SU-DHL-6 (cell line): ENCODE data around the gene UBE2R2.
"Not testable (repeated sequence)": the region's sequence is repeated elsewhere in the genome, so short reads cannot be mapped to it uniquely, and the experiment has no call there.

ENCODE experiments used
- H2AFZ ChIP-seq: fragments of 200-600 bp; sonication (generic); 2 replicates; pipeline ENCODE4 v1.6.1; 2014; ENCODE audit warnings: low read depth, mild to moderate bottlenecking, moderate library complexity, mixed read lengths, antibody characterized with exemption, low read length; ENCODE audit not compliant: severe bottlenecking
- H3F3A ChIP-seq: fragments of 200-600 bp; shearing (Covaris generic); 2 replicates; pipeline ENCODE4 v1.6.0; 2016; ENCODE audit warnings: antibody characterized with exemption, mild to moderate bottlenecking; ENCODE audit not compliant: insufficient read depth
- H3K27ac ChIP-seq: fragments of 200-600 bp; sonication (generic); 2 replicates; pipeline ENCODE4 v1.5.1; 2016; ENCODE audit warnings: low read depth, mild to moderate bottlenecking, low read length, moderate library complexity, mixed read lengths
- H3K27me3 ChIP-seq: fragments of 200-600 bp; sonication (generic), shearing (Covaris generic); 2 replicates; pipeline ENCODE4 v1.6.0; 2014; ENCODE audit warnings: mild to moderate bottlenecking, low read length
- H3K36me3 ChIP-seq: fragments of 200-600 bp; sonication (generic); 2 replicates; pipeline ENCODE4 v1.6.1; 2014; ENCODE audit warnings: mild to moderate bottlenecking, low read length, mixed read lengths
- H3K4me2 ChIP-seq: fragments of 300-600, 200-600 bp; shearing (Covaris generic), sonication (generic); 2 replicates; pipeline ENCODE4 v1.6.0; 2014; ENCODE audit warnings: low read length, low read depth, mild to moderate bottlenecking; ENCODE audit not compliant: poor library complexity, severe bottlenecking
- H3K4me3 ChIP-seq: fragments of 200-600 bp; sonication (generic); 2 replicates; pipeline ENCODE4 v1.5.1; 2014; ENCODE audit warnings: antibody characterized with exemption, low read length, mild to moderate bottlenecking, mixed read lengths; ENCODE audit not compliant: insufficient read depth, poor library complexity, severe bottlenecking
- H3K79me2 ChIP-seq: fragments of 200-600 bp; sonication (generic); 2 replicates; pipeline ENCODE4 v1.6.1; 2014; ENCODE audit warnings: mild to moderate bottlenecking, low read length, moderate library complexity; ENCODE audit not compliant: insufficient read depth
- H3K9ac ChIP-seq: fragments of 200-600 bp; sonication (generic); 2 replicates; pipeline ENCODE4 v1.7.0; 2014; ENCODE audit warnings: mild to moderate bottlenecking, low read length
- H3K9me2 ChIP-seq: fragments of 200-600 bp; sonication (generic); replicated peaks from 2 replicates; pipeline ENCODE4 v1.6.1; 2014; ENCODE audit warnings: low read length; ENCODE audit not compliant: insufficient read depth
- H3K9me3 ChIP-seq: fragments of 200-600 bp; sonication (generic); 2 replicates; pipeline ENCODE4 v1.6.1; 2014; ENCODE audit warnings: low read length, mixed read lengths; ENCODE audit not compliant: insufficient read depth
- H4K20me1 ChIP-seq: fragments of 200-600 bp; sonication (generic); 2 replicates; pipeline ENCODE4 v1.6.1; 2014; ENCODE audit warnings: low read depth, mild to moderate bottlenecking, antibody characterized with exemption, low read length, moderate library complexity, mixed read lengths
- EZH2phosphoT487 ChIP-seq: fragments of 200-600 bp; sonication (generic), shearing (Covaris generic); conservative IDR thresholded peaks from 2 replicates; pipeline ENCODE4 v1.6.1; 2018; ENCODE audit warnings: mild to moderate bottlenecking, antibody characterized with exemption, low read length, moderate library complexity, mixed read lengths
- TF ChIP-seq, protein P1 (sequence below): fragments of 200-600 bp; sonication (generic); IDR thresholded peaks from one replicate; pipeline ENCODE4 v1.5.1; 2017; ENCODE audit warnings: antibody characterized with exemption, mild to moderate bottlenecking, low read length, moderate library complexity; ENCODE audit not compliant: insufficient read depth, poor library complexity, severe bottlenecking

The UBE2R2 gene

GRCh38 chr9:33794560-33794959 is 22.4 kb upstream of the UBE2R2 start:
- Histone ChIP-seq H3K36me3 (no peaks in the 10 kb centered on the region), H3K9me2 (no peaks in the 10 kb centered on the region), H2AFZ (no peak overlapping the region), H3K4me3 (no peak overlapping the region), H3K27ac (no peak overlapping the region), H3K9ac (no peak overlapping the region), H3K9me3 (no peaks in the 10 kb centered on the region), H3F3A (no peaks in the 10 kb centered on the region), H4K20me1 (no peaks in the 10 kb centered on the region), H3K79me2 (no peaks in the 10 kb centered on the region), H3K27me3 (no peaks in the 10 kb centered on the region), H3K4me2 (no peak overlapping the region)
- TF ChIP-seq, protein P1, sequence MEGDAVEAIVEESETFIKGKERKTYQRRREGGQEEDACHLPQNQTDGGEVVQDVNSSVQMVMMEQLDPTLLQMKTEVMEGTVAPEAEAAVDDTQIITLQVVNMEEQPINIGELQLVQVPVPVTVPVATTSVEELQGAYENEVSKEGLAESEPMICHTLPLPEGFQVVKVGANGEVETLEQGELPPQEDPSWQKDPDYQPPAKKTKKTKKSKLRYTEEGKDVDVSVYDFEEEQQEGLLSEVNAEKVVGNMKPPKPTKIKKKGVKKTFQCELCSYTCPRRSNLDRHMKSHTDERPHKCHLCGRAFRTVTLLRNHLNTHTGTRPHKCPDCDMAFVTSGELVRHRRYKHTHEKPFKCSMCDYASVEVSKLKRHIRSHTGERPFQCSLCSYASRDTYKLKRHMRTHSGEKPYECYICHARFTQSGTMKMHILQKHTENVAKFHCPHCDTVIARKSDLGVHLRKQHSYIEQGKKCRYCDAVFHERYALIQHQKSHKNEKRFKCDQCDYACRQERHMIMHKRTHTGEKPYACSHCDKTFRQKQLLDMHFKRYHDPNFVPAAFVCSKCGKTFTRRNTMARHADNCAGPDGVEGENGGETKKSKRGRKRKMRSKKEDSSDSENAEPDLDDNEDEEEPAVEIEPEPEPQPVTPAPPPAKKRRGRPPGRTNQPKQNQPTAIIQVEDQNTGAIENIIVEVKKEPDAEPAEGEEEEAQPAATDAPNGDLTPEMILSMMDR, result no peak
- TF ChIP-seq EZH2phosphoT487, result no peak

DNA sequence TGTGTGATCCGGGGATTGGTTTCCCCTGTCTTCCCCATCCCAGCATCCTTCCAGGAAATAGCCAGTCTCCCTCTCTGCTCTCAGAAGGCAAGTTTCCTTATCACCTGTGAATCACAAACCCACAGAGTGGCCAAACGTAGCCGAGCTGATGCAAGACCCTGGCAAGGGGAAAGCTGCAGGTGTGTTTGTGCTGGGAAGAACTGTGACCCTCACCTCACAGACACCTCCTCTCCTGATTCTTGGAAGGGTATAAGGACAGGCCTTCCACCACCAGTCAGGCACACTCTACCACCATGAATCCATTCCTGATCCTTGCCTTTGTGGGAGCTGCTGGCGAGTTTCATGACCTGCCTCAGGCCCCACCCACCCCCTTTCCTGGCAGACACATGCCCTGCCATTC is 21.7 kb upstream of the UBE2R2 start, which contains the start of gene PRSS3:
Gene PRSS3 (plus strand): TSS at position 281 of the 400 bp plus-strand sequence. CDS start 13 bp downstream, at position 294.
- Histone ChIP-seq H3K9ac (no peak within 1 kb of the TSS), H3K9me2 (no peaks in the 10 kb centered on the region), H3K27ac (no peak within 1 kb of the TSS), H4K20me1 (no peaks in the 10 kb centered on the region), H3K9me3 (no peaks in the 10 kb centered on the region), H3K79me2 (no peaks in the 10 kb centered on the region), H3K27me3 (no peaks in the 10 kb centered on the region), H3K4me2 (no peak within 1 kb of the TSS), H3K4me3 (no peak within 1 kb of the TSS), H3F3A (no peaks in the 10 kb centered on the region), H3K36me3 (no peaks in the 10 kb centered on the region), H2AFZ (no peak within 1 kb of the TSS)
- TF ChIP-seq EZH2phosphoT487, result no peak
- TF ChIP-seq, protein P1, result no peak

DNA sequence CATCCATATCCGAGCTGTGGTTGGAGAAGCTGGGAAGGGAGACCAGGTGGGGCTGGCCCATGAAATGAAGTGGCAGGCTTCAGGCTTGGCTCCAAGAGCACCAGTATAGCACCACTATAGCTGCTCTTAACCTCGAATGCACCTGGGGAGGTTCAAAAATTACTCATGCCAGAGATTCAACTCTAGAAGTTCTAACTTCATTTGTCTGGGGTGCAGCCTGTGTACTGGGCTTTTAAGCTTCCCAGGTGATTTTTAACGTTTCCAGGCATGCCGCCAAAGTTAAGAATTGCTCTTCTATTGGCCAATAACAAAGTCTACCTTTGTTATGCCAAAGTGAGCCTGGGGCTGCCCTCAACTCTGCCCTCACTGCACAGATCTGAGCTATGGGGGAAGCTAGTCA is 21.1 kb upstream of the UBE2R2 start:
- TF ChIP-seq, protein P1, result no peak
- no peak for TF ChIP-seq EZH2phosphoT487
- H4K20me1 ChIP-seq, result no peaks in the 10 kb centered on the region
- H3K4me2 ChIP-seq, result no peak overlapping the region

GRCh38 chr9:33796679-33797078 is 20.3 kb upstream of the UBE2R2 start:
- not testable (repeated sequence) for H3F3A ChIP-seq, H3K9me2 ChIP-seq, H3K79me2 ChIP-seq, H3K27me3 ChIP-seq, H3K4me3 ChIP-seq, H3K9ac ChIP-seq, H3K36me3 ChIP-seq, H3K27ac ChIP-seq, H4K20me1 ChIP-seq, H3K9me3 ChIP-seq, H3K4me2 ChIP-seq, H2AFZ ChIP-seq

More for the DNA sequence above, 21.1 kb upstream of the UBE2R2 start:
- Histone ChIP-seq H3K36me3 (no peaks in the 10 kb centered on the region), H3K79me2 (no peaks in the 10 kb centered on the region), H3K27me3 (no peaks in the 10 kb centered on the region), H3K9me2 (no peaks in the 10 kb centered on the region), H3F3A (no peaks in the 10 kb centered on the region), H2AFZ (no peak overlapping the region), H3K4me3 (no peak overlapping the region), H3K9me3 (no peaks in the 10 kb centered on the region), H3K27ac (no peak overlapping the region), H3K9ac (no peak overlapping the region)
